ENCODE measurements around the gene PCDHB9. TPM values are rescaled to one million over a fixed set of nuclear protein-coding genes. Genes with fewer than 3 reads are reported as not detected.
A peak's percentile ranks its signal among the peaks of the same experiment; 100 is the strongest.
"Not testable (repeated sequence)": the region's sequence is repeated elsewhere in the genome, so short reads cannot be mapped to it uniquely, and the experiment has no call there.

PCDHB9 gene
- total RNA-seq, 1 donor from 2014 or later = 0.05 TPM

DNA sequence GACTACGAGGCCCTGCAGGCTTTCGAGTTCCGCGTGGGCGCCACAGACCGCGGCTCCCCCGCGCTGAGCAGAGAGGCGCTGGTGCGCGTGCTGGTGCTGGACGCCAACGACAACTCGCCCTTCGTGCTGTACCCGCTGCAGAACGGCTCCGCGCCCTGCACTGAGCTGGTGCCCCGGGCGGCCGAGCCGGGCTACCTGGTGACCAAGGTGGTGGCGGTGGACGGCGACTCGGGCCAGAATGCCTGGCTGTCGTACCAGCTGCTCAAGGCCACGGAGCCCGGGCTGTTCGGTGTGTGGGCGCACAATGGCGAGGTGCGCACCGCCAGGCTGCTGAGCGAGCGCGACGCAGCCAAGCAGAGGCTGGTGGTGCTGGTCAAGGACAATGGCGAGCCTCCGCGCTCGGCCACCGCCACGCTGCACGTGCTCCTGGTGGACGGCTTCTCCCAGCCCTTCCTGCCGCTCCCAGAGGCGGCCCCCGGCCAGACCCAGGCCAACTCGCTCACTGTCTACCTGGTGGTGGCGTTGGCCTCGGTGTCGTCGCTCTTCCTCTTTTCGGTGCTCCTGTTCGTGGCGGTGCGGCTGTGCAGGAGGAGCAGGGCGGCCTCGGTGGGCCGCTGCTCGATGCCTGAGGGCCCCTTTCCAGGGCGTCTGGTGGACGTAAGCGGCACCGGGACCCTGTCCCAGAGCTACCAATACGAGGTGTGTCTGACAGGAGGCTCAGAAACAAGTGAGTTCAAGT, 2.7 kb upstream of the PCDHB9 start:
- not testable (repeated sequence) for ATAC-seq; DNase-seq (ENCODE audit: low spot score)

DNA sequence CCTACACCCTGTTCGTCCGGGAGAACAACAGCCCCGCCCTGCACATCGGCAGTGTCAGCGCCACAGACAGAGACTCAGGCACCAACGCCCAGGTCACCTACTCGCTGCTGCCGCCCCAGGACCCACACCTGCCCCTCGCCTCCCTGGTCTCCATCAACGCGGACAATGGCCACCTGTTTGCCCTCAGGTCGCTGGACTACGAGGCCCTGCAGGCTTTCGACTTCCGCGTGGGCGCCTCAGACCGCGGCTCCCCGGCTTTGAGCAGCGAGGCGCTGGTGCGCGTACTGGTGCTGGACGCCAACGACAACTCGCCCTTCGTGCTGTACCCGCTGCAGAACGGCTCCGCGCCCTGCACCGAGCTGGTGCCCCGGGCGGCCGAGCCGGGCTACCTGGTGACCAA, 1.7 kb downstream of the PCDHB9 start:
- not testable (repeated sequence) for ATAC-seq

DNA sequence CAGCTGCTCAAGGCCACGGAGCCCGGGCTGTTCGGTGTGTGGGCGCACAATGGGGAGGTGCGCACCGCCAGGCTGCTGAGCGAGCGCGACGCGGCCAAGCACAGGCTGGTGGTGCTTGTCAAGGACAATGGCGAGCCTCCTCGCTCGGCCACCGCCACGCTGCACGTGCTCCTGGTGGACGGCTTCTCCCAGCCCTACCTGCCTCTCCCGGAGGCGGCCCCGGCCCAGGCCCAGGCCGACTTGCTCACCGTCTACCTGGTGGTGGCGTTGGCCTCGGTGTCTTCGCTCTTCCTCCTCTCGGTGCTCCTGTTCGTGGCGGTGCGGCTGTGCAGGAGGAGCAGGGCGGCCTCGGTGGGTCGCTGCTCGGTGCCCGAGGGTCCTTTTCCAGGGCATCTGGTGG, 2.2 kb downstream of the PCDHB9 start:
- not testable (repeated sequence) for ATAC-seq

More for the DNA sequence above, 1.7 kb downstream of the PCDHB9 start:
- not testable (repeated sequence) for DNase-seq (ENCODE audit: low spot score)

DNA sequence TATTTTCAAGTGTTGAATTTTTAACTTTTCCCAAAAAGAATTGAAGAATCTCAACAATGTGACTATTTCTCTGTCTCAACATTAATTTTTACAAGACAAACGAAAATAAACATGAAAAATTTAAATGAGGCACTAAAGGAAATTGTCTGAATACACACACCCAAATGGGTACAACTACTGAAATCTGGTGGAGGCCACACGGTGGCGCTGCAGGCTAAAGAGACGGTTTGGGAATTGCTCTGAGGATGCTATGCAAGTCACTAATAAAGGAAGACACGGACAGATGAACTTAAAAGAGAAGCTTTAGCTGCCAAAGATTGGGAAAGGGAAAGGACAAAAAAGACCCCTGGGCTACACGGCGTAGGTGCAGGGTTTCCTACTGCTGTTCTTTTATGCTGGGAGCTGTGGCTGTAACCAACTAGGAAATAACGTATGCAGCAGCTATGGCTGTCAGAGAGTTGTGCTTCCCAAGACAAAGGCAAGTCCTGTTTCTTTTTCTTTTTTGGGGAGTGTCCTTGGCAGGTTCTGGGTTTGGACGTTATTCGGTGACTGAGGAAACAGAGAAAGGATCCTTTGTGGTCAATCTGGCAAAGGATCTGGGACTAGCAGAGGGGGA, 5.3 kb downstream of the PCDHB9 start, which contains the start of gene PCDHB10:
PCDHB10 (plus strand) TSS at position 244 of the 616 bp plus-strand sequence; CDS start at position 444, 200 bp downstream.
- no peak for DNase-seq (ENCODE audit: low spot score)

More for the DNA sequence above, 2.2 kb downstream of the PCDHB9 start:
- not testable (repeated sequence) for DNase-seq (ENCODE audit: low spot score)

DNA sequence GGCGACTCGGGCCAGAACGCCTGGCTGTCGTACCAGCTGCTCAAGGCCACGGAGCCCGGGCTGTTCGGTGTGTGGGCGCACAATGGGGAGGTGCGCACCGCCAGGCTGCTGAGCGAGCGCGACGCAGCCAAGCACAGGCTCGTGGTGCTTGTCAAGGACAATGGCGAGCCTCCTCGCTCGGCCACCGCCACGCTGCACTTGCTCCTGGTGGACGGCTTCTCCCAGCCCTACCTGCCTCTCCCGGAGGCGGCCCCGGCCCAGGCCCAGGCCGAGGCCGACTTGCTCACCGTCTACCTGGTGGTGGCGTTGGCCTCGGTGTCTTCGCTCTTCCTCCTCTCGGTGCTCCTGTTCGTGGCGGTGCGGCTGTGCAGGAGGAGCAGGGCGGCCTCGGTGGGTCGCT, 7.4 kb downstream of the PCDHB9 start:
- ATAC-seq; DNase-seq (ENCODE audit: low spot score): not testable (repeated sequence)

More for the DNA sequence above, 5.3 kb downstream of the PCDHB9 start, which contains the start of gene PCDHB10:
- no peak for ATAC-seq

DNA sequence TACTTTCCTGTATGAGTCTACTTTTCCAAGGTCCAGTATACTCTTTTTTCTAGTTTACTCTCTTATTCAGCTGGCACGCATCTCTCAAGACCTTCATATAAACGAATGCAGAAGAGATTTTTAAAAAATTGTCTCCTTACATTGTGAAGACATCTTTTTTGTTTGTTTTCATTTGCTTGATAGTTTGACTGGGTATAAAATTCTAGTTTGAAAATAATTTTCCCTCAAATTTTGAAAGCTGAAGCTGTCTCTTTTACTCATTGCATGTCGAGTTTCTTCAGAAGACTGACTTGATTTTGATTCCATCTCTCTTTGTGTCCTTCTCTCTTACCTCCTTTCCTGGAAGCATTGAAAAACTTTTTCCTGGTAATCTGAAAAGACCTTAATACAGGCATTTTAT, 9.4 kb downstream of the PCDHB9 start:
- DNase-seq (ENCODE audit: low spot score) (no peak), ATAC-seq (no peak)

- DNase-seq (ENCODE audit: low spot score) (no peak), ATAC-seq (no peak)
These were observed 12.6 kb downstream of the PCDHB9 start, which contains the start of gene PCDHB11 for GRCh38 chr5:141199359-141200235. TSS of gene PCDHB11 (plus strand) at chr5:141199627. CDS start at chr5:141199775, 148 bp downstream.

DNA sequence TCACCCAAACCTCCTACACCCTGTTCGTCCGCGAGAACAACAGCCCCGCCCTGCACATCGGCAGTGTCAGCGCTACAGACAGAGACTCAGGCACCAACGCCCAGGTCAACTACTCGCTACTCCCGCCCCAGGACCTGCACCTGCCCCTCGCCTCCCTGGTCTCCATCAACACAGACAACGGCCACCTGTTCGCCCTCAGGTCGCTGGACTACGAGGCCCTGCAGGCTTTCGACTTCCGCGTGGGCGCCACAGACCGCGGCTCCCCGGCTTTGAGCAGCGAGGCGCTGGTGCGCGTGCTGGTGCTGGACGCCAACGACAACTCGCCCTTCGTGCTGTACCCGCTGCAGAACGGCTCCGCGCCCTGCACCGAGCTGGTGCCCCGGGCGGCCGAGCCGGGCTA, 14.2 kb downstream of the PCDHB9 start:
- ATAC-seq; DNase-seq (ENCODE audit: low spot score): not testable (repeated sequence)

DNA sequence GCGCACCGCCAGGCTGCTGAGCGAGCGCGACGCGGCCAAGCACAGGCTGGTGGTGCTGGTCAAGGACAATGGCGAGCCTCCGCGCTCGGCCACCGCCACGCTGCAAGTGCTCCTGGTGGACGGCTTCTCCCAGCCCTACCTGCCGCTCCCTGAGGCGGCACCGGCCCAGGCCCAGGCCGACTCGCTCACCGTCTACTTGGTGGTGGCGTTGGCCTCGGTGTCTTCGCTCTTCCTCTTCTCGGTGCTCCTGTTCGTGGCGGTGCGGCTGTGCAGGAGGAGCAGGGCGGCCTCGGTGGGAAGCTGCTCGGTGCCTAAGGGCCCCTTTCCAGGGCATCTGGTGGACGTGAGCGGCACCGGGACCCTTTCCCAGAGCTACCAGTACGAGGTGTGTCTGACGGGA, 14.7 kb downstream of the PCDHB9 start:
- not testable (repeated sequence) for DNase-seq (ENCODE audit: low spot score); ATAC-seq

- DNase-seq (ENCODE audit: low spot score) (no peak), ATAC-seq (no peak)
These were observed 21.5 kb downstream of the PCDHB9 start, which contains the start of gene PCDHB12 for GRCh38 chr5:141208478-141208877. TSS of gene PCDHB12 (plus strand) at chr5:141208719. CDS start at chr5:141208908, 189 bp downstream.

- ATAC-seq; DNase-seq (ENCODE audit: low spot score): not testable (repeated sequence)
These were observed 23.3 kb downstream of the PCDHB9 start for GRCh38 chr5:141210281-141210680.

GRCh38 chr5:141210849-141211248, 23.9 kb downstream of the PCDHB9 start:
- not testable (repeated sequence) for DNase-seq (ENCODE audit: low spot score); ATAC-seq

DNA sequence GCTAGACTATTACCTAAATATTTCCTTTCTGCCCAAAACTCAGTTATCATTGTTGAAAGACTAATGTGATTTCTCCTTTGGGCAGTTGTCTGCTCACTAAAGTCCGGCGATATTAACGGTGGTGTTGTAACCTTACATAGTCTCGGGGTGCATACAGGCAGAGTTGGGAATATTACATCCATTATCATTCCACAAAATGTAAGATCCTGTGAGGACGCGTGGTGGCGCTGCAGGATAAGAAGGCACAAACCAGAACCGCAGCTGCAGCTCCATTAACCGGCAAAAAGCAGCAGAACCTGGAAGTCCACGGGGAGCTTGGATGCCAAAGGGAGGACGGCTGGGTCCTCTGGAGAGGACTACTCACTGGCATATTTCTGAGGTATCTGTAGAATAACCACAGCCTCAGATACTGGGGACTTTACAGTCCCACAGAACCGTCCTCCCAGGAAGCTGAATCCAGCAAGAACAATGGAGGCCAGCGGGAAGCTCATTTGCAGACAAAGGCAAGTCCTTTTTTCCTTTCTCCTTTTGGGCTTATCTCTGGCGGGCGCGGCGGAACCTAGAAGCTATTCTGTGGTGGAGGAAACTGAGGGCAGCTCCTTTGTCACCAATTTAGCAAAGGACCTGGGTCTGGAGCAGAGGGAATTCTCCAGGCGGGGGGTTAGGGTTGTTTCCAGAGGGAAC, 26.8 kb downstream of the PCDHB9 start, which contains the start of gene PCDHB13:
PCDHB13 (plus strand) TSS at position 264 of the 684 bp plus-strand sequence; CDS start at position 469, 205 bp downstream.
- DNase-seq (ENCODE audit: low spot score) = not testable (repeated sequence)
- ATAC-seq = peak; percentile 70

DNA sequence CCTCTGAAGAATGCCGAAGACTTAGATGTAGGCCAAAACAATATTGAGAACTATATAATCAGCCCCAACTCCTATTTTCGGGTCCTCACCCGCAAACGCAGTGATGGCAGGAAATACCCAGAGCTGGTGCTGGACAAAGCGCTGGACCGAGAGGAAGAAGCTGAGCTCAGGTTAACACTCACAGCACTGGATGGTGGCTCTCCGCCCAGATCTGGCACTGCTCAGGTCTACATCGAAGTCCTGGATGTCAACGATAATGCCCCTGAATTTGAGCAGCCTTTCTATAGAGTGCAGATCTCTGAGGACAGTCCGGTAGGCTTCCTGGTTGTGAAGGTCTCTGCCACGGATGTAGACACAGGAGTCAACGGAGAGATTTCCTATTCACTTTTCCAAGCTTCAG, 27.6 kb downstream of the PCDHB9 start:
- not testable (repeated sequence) for DNase-seq (ENCODE audit: low spot score); ATAC-seq

- not testable (repeated sequence) for DNase-seq (ENCODE audit: low spot score); ATAC-seq
These were observed 28.5 kb downstream of the PCDHB9 start for GRCh38 chr5:141215504-141215903.

GRCh38 chr5:141216035-141216434, 29.1 kb downstream of the PCDHB9 start:
- not testable (repeated sequence) for DNase-seq (ENCODE audit: low spot score); ATAC-seq

GRCh38 chr5:141223112-141223783, 36.3 kb downstream of the PCDHB9 start, which contains the start of gene PCDHB14:
TSS of gene PCDHB14 (plus strand) at chr5:141223343. CDS start at chr5:141223506, 163 bp downstream.
- DNase-seq (ENCODE audit: low spot score) = no peak
- ATAC-seq = peak; percentile 73

- DNase-seq (ENCODE audit: low spot score); ATAC-seq: not testable (repeated sequence)
These were observed 37.9 kb downstream of the PCDHB9 start for GRCh38 chr5:141224844-141225243.

DNA sequence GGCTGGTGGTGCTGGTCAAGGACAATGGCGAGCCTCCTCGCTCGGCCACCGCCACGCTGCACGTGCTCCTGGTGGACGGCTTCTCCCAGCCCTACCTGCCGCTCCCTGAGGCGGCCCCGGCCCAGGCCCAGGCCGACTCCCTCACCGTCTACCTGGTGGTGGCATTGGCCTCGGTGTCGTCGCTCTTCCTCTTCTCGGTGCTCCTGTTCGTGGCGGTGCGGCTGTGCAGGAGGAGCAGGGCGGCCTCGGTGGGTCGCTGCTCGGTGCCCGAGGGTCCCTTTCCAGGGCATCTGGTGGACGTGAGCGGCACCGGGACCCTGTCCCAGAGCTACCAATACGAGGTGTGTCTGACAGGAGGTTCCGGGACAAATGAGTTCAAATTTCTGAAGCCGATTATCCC, 38.5 kb downstream of the PCDHB9 start:
- DNase-seq (ENCODE audit: low spot score); ATAC-seq: not testable (repeated sequence)
